HG02642 (cell line): Measurements from ENCODE around the gene LTC4S.

ENCODE experiments used
- ATAC-seq: cut with Tn5 transposase; IDR thresholded peaks from one replicate; pipeline ENCODE4 v1.9.1; 2021; ENCODE audit warnings: mild to moderate bottlenecking; ENCODE audit not compliant: unreplicated experiment, poor library complexity

The LTC4S gene

GRCh38 chr5:179839328-179840256 is 45.8 kb downstream of the LTC4S start:
- ATAC-seq, result no peak

- no peak for ATAC-seq
Measured at GRCh38 chr5:179840321-179840720, 46.5 kb downstream of the LTC4S start.

GRCh38 chr5:179840766-179841165 is 47.0 kb downstream of the LTC4S start:
- ATAC-seq, result no peak

GRCh38 chr5:179841621-179842020 is 47.8 kb downstream of the LTC4S start:
- no peak for ATAC-seq
